Activated naive CD8-positive, alpha-beta T cell treated with anti-CD3 and anti-CD28 coated beads, Interleukin-2, amount 50 U/mL, for 16 hours (primary cell): ENCODE data around the gene LCN2.
"Not testable (repeated sequence)": the region's sequence is repeated elsewhere in the genome, so short reads cannot be mapped to it uniquely, and the experiment has no call there.

Experiments used
- DNase-seq: peaks from one replicate; pipeline ENCODE4 v3.0.0-alpha.2; 2020; ENCODE audit warnings: low read depth, low spot score

LCN2 gene

GRCh38 chr9:128149001-128149701, at the start of gene LCN2:
Gene LCN2, plus strand, starts transcription at chr9:128149453. Its CDS starts 73 bp downstream, at chr9:128149526.
- no peak for DNase-seq

GRCh38 chr9:128099932-128100491, 49.2 kb upstream of the LCN2 start:
- no peak for DNase-seq

- DNase-seq, result no peak
Measured at GRCh38 chr9:128100581-128100980, 48.7 kb upstream of the LCN2 start.

GRCh38 chr9:128101231-128101661, 48.0 kb upstream of the LCN2 start:
- DNase-seq, result no peak

- no peak for DNase-seq
Measured at GRCh38 chr9:128101690-128102089, 47.6 kb upstream of the LCN2 start.

GRCh38 chr9:128102196-128102595, 47.1 kb upstream of the LCN2 start:
- no peak for DNase-seq

GRCh38 chr9:128102861-128103588, 46.2 kb upstream of the LCN2 start:
- DNase-seq, result no peak

- no peak for DNase-seq
Measured at GRCh38 chr9:128103589-128103962, 45.7 kb upstream of the LCN2 start.

- DNase-seq, result no peak
Measured at GRCh38 chr9:128104171-128104618, 45.1 kb upstream of the LCN2 start.

- no peak for DNase-seq
Measured at GRCh38 chr9:128105538-128106175, 43.6 kb upstream of the LCN2 start.

GRCh38 chr9:128106181-128106939, 42.9 kb upstream of the LCN2 start:
- DNase-seq, result no peak

- no peak for DNase-seq
Measured at GRCh38 chr9:128106940-128107467, 42.2 kb upstream of the LCN2 start.

- DNase-seq, result no peak
Measured at GRCh38 chr9:128107468-128108268, 41.6 kb upstream of the LCN2 start.

- no peak for DNase-seq
Measured at GRCh38 chr9:128108269-128109049, 40.8 kb upstream of the LCN2 start.

- DNase-seq, result no peak
Measured at GRCh38 chr9:128109050-128109709, 40.1 kb upstream of the LCN2 start.

GRCh38 chr9:128111726-128112125, 37.5 kb upstream of the LCN2 start:
- DNase-seq, result not testable (repeated sequence)

- no peak for DNase-seq
Measured at GRCh38 chr9:128113526-128114325, 35.5 kb upstream of the LCN2 start.
